ACC112 (cell line): ENCODE results near the gene SUV39H1.

ENCODE experiments used
- H2AFZ ChIP-seq: fragments of 200-600 bp; sonication (generic); one replicate; pipeline ENCODE4 v1.6.0; 2017; ENCODE audit warnings: antibody characterized with exemption, low read length; ENCODE audit not compliant: unreplicated experiment
- H3K27ac ChIP-seq: fragments of 200-600 bp; sonication (generic); 2 replicates; pipeline ENCODE4 v1.5.1; 2014; ENCODE audit warnings: low read depth, mild to moderate bottlenecking, antibody characterized with exemption, low read length, moderate library complexity
- H3K27me3 ChIP-seq: fragments of 200-600 bp; sonication (generic); 2 replicates; pipeline ENCODE4 v1.6.1; 2014; ENCODE audit warnings: mild to moderate bottlenecking, antibody characterized with exemption, low read length, moderate library complexity, mixed read lengths; ENCODE audit not compliant: insufficient read depth
- H3K36me3 ChIP-seq: fragments of 200-600 bp; sonication (generic); 2 replicates; pipeline ENCODE4 v1.6.1; 2016; ENCODE audit warnings: mild to moderate bottlenecking, antibody characterized with exemption, low read length, moderate library complexity, mixed read lengths; ENCODE audit not compliant: insufficient read depth
- H3K4me1 ChIP-seq: fragments of 200-600 bp; sonication (generic); one replicate; pipeline ENCODE4 v1.6.1; 2016; ENCODE audit warnings: low read length, mixed read lengths; ENCODE audit not compliant: insufficient read depth, unreplicated experiment, control insufficient read depth
- H3K4me3 ChIP-seq: fragments of 200-600 bp; sonication (generic); 2 replicates; pipeline ENCODE4 v1.5.1; 2014; ENCODE audit warnings: mild to moderate bottlenecking, low read depth, low read length
- H3K79me2 ChIP-seq: fragments of 200-600 bp; sonication (generic); one replicate; pipeline ENCODE4 v1.6.0; 2016; ENCODE audit warnings: low read length; ENCODE audit not compliant: control insufficient read depth, unreplicated experiment, insufficient read depth

Gene SUV39H1

DNA sequence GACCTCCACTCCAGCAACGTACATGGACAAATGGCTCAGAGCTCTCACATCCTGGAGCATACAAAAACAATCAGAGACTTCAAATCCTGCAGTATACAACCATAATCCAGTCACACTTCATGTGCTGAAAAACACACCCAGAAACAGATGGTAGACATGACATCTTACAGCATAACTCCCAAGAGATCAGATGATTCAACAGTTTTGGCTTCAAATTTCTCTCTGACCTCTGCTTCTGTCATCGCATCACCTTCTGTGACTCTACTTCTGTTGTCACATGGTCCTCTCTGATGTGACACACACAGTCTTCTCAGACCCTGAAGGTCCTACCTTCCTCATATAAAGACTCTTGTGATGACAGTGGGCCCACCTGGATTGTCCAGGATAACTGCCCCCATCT, 18.5 kb downstream of the SUV39H1 start:
- peaks cover 17% of the 10 kb centered on the region for H3K4me1 ChIP-seq
- H2AFZ ChIP-seq: no peak overlapping the region
- H3K79me2 ChIP-seq: no peaks in the 10 kb centered on the region
- H3K36me3 ChIP-seq: no peaks in the 10 kb centered on the region
- peak overlapping the region; percentile 26; the same call in 1 of the 2 replicates for H3K27ac ChIP-seq
- H3K4me3 ChIP-seq: no peak overlapping the region
- H3K27me3 ChIP-seq: no peaks in the 10 kb centered on the region

- peak overlapping the region; percentile 26; the same call in 1 of the 2 replicates for H3K27ac ChIP-seq
Observed at GRCh38 chrX:48715876-48716502, 19.5 kb downstream of the SUV39H1 start.

GRCh38 chrX:48719958-48720357, 23.4 kb downstream of the SUV39H1 start:
- Histone ChIP-seq H3K36me3 (no peaks in the 10 kb centered on the region), H3K4me1 (peaks cover 7% of the 10 kb centered on the region), H2AFZ (no peak overlapping the region)

More at GRCh38 chrX:48715876-48716502, 19.5 kb downstream of the SUV39H1 start:
- H3K79me2 ChIP-seq: no peaks in the 10 kb centered on the region
- no peaks in the 10 kb centered on the region for H3K27me3 ChIP-seq
- H3K36me3 ChIP-seq: no peaks in the 10 kb centered on the region
- no peak overlapping the region for H3K4me3 ChIP-seq
- no peak overlapping the region for H2AFZ ChIP-seq
- H3K4me1 ChIP-seq: peaks cover 17% of the 10 kb centered on the region

DNA sequence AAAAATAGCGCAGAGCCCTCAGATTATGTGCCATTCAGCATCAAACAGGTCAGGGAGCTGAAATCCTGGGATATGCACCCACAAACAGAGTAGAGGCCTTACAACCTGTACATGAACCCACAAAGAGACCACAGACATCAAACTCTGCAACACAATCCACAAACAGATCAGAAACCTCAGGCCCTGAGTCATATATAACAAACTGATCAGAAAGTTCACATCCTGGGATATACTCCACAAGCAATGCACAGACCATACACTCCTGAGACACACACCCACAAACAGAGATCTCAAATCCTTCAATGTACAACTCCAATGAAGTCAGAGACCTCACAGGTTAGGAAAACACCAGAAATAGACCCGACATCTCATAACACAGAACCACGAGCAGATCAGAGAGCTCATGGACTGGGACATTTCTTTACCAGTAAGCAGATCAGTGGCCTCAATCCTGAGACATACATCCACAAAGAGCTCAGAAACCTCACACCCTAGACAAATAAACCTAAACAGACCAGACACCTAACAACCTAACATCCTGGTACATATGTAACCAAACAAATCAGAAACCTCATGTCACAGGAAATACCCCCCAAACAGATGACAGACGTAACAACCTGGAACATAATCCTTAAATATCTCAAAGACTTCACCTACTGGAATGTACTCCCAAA, 24.2 kb downstream of the SUV39H1 start:
- H3K4me1 ChIP-seq: no peaks in the 10 kb centered on the region
- H3K79me2 ChIP-seq: no peaks in the 10 kb centered on the region
- no peaks in the 10 kb centered on the region for H3K27me3 ChIP-seq

More at GRCh38 chrX:48719958-48720357, 23.4 kb downstream of the SUV39H1 start:
- no peaks in the 10 kb centered on the region for H3K27me3 ChIP-seq
- H3K4me3 ChIP-seq: no peak overlapping the region
- no peak overlapping the region for H3K27ac ChIP-seq
- H3K79me2 ChIP-seq: no peaks in the 10 kb centered on the region

GRCh38 chrX:48721916-48722315, 25.4 kb downstream of the SUV39H1 start:
- Histone ChIP-seq H3K4me3 (no peak overlapping the region), H2AFZ (no peak overlapping the region)

More for the DNA sequence above, 24.2 kb downstream of the SUV39H1 start:
- H3K36me3 ChIP-seq: no peaks in the 10 kb centered on the region
- no peak overlapping the region for H2AFZ ChIP-seq
- no peak overlapping the region for H3K4me3 ChIP-seq
- H3K27ac ChIP-seq: no peak overlapping the region

GRCh38 chrX:48726596-48726995, 30.1 kb downstream of the SUV39H1 start:
- no peaks in the 10 kb centered on the region for H3K36me3 ChIP-seq
- no peaks in the 10 kb centered on the region for H3K27me3 ChIP-seq
- no peaks in the 10 kb centered on the region for H3K79me2 ChIP-seq
- H2AFZ ChIP-seq: no peak overlapping the region
- no peaks in the 10 kb centered on the region for H3K4me1 ChIP-seq
- H3K4me3 ChIP-seq: no peak overlapping the region
- H3K27ac ChIP-seq: no peak overlapping the region

More at GRCh38 chrX:48721916-48722315, 25.4 kb downstream of the SUV39H1 start:
- Histone ChIP-seq H3K27ac (no peak overlapping the region), H3K36me3 (no peaks in the 10 kb centered on the region), H3K79me2 (no peaks in the 10 kb centered on the region), H3K27me3 (no peaks in the 10 kb centered on the region), H3K4me1 (no peaks in the 10 kb centered on the region)

GRCh38 chrX:48728653-48729052, 32.1 kb downstream of the SUV39H1 start:
- Histone ChIP-seq H3K27me3 (no peaks in the 10 kb centered on the region), H3K4me3 (no peak overlapping the region), H3K27ac (no peak overlapping the region), H3K79me2 (no peaks in the 10 kb centered on the region), H3K4me1 (no peaks in the 10 kb centered on the region), H3K36me3 (no peaks in the 10 kb centered on the region), H2AFZ (no peak overlapping the region)

DNA sequence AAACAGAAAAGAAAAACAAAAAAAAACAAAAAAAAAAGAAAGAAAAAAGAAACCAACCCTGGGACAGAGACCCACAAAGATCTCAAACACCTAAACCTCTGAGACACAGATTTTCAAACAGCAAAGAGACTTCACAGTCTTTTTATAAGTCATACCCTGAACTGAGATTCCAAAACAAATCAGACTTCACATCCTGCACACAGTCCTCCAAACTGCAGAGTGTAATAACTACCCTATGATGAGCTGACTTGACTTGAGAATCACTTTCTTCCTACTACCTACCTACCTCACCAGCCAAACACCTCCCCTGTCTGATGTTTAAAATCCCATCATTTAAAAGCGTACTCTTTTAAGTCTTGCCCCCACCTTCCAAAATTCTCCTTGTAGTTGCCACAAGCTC, 39.8 kb downstream of the SUV39H1 start:
- H3K4me3 ChIP-seq: peak overlapping the region; percentile 88

DNA sequence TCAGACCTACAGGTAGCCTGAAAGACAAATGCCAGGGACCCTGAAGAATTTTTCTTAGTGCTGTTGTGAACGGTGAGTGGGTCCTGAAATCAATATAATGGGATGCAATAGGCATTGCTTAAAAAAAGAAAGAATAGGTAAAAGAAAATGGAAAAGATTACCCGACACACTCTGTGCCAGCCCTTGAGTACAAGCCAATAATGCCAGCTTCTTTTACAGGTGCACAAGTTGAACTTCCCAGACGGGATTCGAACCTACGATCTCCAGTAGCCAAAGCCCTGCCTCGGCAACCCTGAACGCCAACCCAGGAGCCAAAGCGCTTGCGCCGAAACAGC, 40.3 kb downstream of the SUV39H1 start:
- peaks cover 4% of the 10 kb centered on the region for H3K4me1 ChIP-seq
- no peaks in the 10 kb centered on the region for H3K27me3 ChIP-seq

More for the DNA sequence above, 39.8 kb downstream of the SUV39H1 start:
- Histone ChIP-seq H2AFZ (peak overlapping the region; percentile 81), H3K27ac (no peak overlapping the region), H3K4me1 (peaks cover 4% of the 10 kb centered on the region), H3K79me2 (no peaks in the 10 kb centered on the region), H3K36me3 (no peaks in the 10 kb centered on the region), H3K27me3 (no peaks in the 10 kb centered on the region)

DNA sequence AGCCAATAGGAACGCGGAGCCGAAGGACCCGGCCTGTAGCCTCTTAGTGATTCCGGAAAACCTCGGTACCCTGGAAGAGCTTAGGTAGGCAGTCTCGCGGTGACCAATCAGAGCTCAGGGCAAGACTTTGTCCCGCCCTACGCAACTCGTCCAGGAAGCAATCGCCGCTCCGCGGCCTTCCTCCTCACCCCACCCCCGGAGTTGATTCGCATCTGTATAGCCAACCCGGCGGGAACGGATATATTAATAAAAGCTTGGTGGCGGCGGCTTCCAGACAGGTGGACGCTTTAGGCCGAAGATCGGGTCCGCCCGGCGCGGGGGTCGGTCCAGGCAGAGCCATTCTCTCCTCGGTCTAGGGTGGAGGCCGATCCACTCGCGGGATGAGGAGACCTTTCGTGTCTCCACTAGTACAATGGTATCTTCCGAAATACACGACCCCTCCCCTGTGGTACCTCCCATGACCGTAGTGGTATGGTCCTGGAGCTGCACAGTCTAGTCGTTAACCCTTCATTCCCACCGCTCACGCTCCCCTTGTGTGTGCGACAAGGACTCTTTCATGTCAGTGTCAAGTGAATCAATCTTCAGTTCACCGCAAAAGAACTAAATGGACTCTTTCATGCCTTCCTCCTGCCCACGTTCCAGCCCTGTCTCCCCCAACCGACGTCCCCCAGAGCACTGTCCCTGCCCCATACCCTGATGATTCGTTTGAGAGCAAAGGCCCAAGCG, 40.8 kb downstream of the SUV39H1 start:
- no peaks in the 10 kb centered on the region for H3K79me2 ChIP-seq
- peak overlapping the region; percentile 71 for H2AFZ ChIP-seq
- peak overlapping the region; percentile 88 for H3K4me3 ChIP-seq
- H3K4me1 ChIP-seq: peaks cover 4% of the 10 kb centered on the region
- H3K36me3 ChIP-seq: no peaks in the 10 kb centered on the region
- peak overlapping the region; percentile 85 for H3K27ac ChIP-seq
- H3K27me3 ChIP-seq: no peaks in the 10 kb centered on the region

More for the DNA sequence above, 40.3 kb downstream of the SUV39H1 start:
- H3K4me3 ChIP-seq: peak overlapping the region; percentile 88
- no peaks in the 10 kb centered on the region for H3K79me2 ChIP-seq
- H3K27ac ChIP-seq: no peak overlapping the region
- peak overlapping the region; percentile 81 for H2AFZ ChIP-seq
- H3K36me3 ChIP-seq: no peaks in the 10 kb centered on the region
